Measurements from ENCODE around the gene DNAJB12. TPM values are rescaled to one million over a fixed set of nuclear protein-coding genes. Genes with fewer than 3 reads are reported as not detected.
"Not testable (repeated sequence)": the region's sequence is repeated elsewhere in the genome, so short reads cannot be mapped to it uniquely, and the experiment has no call there.

DNAJB12 gene
- polyA plus RNA-seq = 10 to 100 TPM; 14.4 to 32.7 (median 19.4) TPM

DNA sequence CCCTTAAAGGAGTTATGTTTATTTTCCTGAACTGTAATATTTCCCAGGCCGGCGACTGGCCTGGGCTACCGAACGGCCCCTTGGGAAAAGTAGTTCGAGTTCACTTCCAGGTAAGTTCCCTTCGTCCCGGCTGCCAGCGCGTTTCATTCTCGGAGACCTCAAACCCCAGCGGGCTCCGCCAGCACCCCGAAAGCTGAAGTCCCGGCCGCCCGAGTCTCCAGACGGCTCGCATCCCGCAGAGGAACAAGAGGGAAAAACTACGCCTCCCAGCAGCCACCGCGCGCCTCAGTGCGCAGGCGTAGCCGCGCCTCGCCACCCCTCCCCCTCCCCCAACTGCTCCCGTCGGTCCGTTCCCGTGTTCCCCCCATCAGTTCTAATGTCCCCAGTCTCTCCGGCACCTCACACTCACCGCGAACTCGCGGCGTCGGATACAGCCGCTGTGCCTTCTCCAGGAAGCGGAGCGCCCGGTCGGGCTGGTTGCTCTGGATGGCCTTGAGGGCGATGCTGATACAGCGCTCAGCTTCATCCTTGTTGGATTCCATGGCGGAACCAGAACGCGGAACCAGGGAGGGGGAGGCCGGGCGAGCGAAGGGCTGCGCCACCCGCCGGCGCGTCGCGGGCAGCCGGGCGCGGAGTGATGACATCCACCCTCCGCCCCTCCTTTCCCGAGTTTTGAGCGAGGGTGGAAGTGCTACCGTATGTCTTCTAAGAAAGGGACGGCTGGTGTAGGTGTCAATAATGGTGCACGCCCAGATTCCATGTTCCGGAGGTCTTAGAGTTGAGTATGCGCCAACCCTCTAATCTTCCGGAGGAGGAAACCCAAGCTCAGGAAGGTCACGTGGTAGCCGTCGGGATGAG is at the start of gene DNAJB12:
Gene DNAJB12 (minus strand): TSS at position 564 of the 858 bp plus-strand sequence. CDS start 22 bp downstream, at position 542.
- peak within 1 kb of the TSS; percentile 85 for H3K27ac ChIP-seq (ENCODE audit: low read depth, low read length)
- WGBS, 3 donors = 0 to 1% (median 0%) methylated on average over 73 to 74 of the region's 74 CpGs

DNA sequence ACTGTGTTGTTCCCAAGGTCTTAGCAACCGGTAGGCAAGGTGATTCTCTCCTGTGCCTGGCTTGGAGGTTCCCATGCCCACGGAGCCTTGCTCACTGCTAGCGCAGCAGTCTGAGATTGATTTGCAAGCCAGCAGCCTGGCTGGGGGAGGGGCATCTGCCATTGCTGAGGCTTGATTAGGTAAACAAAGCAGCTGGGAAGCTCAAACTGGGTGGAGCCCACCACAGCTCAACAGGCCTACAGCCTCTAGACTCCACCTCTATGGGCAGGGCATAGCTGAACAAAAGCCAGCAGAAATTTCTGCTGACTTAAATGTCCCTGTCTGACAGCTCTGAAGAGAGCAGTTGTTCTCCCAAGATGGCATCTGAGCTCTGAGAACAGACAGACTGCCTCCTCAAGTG is 40.9 kb upstream of the DNAJB12 start:
- not testable (repeated sequence) for H3K27ac ChIP-seq (ENCODE audit: low read depth, low read length)
- 80 to 98% (median 97%) methylated on average over 3 of the region's 3 CpGs for WGBS, 3 donors

DNA sequence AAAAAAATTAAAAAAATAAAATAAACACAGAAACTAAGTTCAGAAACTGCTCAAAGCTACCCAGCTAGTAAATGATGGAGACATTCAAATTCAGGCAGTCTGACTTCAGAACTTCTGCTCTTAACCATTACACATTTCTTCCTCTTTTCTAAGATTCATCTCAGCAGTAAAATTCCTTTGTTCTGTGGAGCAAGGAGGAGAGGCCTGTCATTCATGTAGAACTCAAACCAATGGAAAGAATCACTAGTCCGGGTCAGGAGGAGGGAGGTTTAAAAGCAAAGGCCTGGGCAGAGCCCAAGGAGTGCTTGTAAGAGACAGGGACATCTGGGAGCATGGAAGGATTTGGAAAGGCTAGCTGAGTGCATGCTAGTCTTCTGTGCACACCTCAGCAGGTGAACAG is 37.9 kb upstream of the DNAJB12 start:
- WGBS, 3 donors = 87 to 91% (median 88%) methylated on average over 1 of the region's 1 CpG
- no peak overlapping the region for H3K27ac ChIP-seq (ENCODE audit: low read depth, low read length)

DNA sequence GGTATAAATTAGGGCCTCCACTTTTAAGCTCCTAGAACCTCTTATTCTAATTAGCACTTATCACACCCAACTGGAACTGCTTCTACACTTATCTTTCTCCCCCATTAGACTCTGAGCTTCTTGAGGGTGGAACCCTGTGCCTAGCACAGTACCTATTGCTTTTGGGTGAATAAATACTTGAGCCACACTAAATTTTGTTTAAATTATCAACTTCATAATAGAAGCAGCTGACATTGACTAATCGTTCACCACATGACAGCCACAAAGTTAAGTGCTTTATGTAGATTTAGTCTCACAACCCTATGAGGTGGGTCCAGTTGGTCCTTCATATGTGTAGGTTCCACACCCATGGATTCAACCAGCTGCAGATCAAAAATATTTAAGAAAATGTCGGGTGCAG is 36.0 kb upstream of the DNAJB12 start:
- H3K27ac ChIP-seq (ENCODE audit: low read depth, low read length) = no peak overlapping the region
- WGBS, 3 donors = 87 to 98% (median 95%) methylated on average over 2 of the region's 2 CpGs

DNA sequence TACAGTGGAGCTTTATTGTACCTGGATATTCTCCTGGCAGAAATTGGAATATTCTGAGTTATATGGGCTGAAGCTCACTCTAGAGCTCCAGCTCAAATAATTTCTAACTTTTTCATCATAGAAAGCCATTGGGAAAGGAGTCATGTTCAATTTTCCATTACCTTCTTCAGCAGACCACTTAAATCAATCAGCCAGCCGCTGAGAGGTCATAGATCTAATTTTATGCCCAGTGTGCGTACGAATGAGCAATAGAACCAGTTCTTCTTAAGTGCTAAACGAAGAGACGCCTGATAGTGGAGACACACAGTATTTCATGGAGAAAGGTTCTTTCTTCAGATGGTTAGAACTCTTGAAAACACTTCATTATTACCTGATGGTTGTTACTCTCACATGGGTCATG is 35.0 kb upstream of the DNAJB12 start:
- WGBS, 3 donors = 86 to 97% (median 95%) methylated on average over 5 of the region's 5 CpGs
- H3K27ac ChIP-seq (ENCODE audit: low read depth, low read length) = no peak overlapping the region

DNA sequence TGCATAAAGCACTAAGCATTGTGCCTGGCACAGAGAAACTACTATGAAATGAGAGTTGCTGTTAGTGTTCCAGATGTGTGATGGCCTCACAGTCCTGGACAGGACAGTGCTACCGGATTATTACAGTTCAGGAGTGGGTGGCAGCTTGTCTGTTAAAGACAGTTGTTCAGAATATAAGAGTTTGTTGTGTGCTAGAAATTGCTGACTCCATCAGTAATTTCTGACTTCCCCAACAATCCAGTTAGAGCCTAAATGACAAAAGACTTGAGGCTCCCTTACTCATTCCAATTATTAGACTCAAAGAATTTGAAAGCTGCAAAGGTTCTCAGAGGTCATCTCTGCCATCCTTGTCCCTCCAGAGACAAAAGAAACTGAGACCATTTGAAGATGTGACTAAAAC is 34.3 kb upstream of the DNAJB12 start:
- 90 to 98% (median 93%) methylated on average over 1 of the region's 1 CpG for WGBS, 3 donors

DNA sequence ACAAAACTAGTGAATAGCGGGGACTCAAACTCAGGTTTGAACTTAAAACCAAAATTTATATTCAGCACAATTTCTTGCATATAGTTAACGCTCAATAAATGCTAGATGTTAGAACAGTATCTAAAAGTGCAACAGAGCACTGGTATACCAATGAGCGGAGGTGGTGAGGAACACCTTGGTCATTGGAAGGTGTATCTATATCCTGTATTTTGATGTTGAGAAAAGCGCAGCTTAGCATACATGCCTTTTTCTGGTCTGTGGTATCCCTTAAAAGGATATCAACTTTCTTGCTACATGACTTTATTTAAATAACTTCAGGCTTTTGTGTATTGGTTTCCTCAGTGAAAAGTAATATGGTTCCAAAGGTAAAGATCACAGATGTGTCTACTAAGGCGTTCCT is 33.3 kb upstream of the DNAJB12 start:
- H3K27ac ChIP-seq (ENCODE audit: low read depth, low read length) = no peak overlapping the region
- 96 to 98% (median 97%) methylated on average over 5 of the region's 5 CpGs for WGBS, 3 donors

More for the DNA sequence above, 34.3 kb upstream of the DNAJB12 start:
- H3K27ac ChIP-seq (ENCODE audit: low read depth, low read length) = no peak overlapping the region

DNA sequence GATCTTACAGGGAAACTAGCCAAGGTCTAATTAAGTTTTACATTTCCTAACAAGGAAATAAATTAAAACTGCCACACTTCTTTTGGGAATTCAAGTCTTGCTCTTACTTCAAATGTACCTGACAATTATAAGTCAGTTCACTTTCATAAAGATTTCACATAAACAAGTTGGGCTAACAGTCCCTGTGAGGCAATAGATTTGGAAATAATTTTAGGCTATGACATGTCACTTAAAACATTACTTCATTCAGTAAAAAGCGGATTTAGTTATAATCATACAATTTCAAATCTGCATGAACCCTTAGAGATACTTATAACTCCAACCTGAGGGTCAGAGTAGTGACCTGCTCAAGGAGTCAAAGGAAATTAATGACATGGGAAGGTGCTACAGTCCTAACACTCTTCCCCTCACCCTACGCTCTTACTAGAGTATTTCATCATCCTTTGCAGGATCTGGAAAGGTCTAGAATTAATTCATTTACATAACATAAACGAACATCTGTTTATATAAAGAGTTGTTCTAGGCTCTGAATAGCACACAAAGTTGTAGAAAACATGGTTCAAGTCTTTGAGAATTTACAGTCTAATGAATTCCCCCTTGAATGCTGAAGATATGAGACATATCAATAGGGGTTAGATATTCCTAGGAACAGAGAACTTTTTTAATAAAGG is 32.3 kb upstream of the DNAJB12 start:
- no peak overlapping the region for H3K27ac ChIP-seq (ENCODE audit: low read depth, low read length)
- WGBS, 3 donors = 52 to 67% (median 56%) methylated on average over 3 of the region's 3 CpGs

DNA sequence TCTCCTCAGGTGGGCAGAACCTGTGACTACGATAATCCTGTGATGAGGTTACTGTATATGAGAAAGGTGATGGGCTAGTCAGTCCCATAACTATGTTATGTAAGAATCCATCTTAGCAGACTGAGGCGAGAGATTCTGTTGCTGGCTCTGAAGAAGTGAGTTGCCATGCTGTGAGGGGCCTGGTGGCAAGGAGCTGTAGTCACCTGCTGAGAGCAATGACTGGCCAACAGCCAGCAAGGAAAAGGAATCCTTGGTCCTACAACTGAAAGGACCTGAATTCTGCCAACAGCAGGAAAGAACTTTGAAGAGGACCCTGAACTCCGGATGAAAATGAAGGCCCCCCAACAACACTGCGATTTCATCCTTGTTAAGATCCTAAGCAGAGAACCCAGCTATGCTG is 31.0 kb upstream of the DNAJB12 start:
- WGBS, 3 donors = 92 to 93% (median 93%) methylated on average over 4 of the region's 4 CpGs
- H3K27ac ChIP-seq (ENCODE audit: low read depth, low read length) = no peak overlapping the region

DNA sequence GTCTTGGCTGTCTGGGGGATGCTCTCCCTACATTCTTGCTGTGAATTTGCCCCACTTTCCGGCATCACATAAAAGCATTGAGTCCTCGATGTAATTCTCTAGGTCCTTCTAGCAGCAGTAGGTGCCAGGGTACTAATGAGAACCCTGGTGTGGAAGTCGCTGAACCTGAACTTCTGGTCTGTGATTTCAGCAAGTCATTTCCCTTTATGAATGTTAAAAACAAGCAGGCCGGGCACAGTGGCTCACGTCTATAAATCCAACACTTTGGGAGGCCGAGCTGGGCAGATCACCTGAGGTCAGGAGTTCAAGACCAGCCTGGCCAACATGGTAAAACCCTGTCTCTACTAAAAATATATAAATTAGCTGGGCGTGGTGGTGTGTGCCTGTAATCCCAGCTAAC is 30.3 kb upstream of the DNAJB12 start:
- 61 to 75% (median 63%) methylated on average over 7 of the region's 7 CpGs for WGBS, 3 donors
- not testable (repeated sequence) for H3K27ac ChIP-seq (ENCODE audit: low read depth, low read length)

DNA sequence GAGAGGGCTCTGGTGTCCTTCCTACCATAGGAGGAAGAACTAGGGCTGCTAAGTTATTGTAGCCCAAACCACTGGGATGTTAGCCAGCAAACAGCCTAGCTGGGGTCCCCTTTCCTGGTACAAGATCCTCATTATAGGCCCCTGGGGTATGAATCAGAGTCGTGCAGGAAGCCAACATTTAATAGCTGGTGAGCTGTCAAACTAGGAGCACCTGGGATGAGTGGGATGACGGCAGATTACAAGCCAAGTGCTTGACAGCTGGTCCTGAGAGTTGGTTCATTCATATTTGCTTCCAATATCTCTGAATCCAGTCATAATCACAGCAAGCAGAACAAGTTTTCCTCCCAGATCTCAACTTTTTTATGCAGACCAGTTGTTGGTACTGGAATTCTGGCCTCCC is 25.1 kb upstream of the DNAJB12 start:
- WGBS, 3 donors = 69 to 79% (median 78%) methylated on average over 2 of the region's 2 CpGs
- no peak overlapping the region for H3K27ac ChIP-seq (ENCODE audit: low read depth, low read length)

DNA sequence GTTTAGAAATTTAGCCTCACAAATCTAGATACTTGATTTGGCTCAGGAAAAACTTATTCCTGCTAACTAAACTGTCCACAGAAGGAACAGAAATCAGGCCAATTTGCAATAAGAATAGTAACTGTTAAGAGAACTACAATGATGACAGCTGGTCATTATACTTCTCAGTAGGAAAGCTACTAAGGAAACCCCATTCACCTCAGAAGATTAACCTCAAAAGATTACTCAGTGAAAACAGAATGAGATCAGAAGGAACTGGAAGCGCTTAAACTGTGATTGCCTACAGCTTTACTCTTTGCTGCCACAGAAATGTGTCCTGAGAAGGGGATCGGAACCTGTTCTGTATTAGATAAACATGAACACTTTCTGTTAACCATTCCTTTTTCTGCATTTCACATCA is 24.3 kb upstream of the DNAJB12 start:
- WGBS, 3 donors = 86 to 99% (median 96%) methylated on average over 2 of the region's 2 CpGs
- no peak overlapping the region for H3K27ac ChIP-seq (ENCODE audit: low read depth, low read length)

DNA sequence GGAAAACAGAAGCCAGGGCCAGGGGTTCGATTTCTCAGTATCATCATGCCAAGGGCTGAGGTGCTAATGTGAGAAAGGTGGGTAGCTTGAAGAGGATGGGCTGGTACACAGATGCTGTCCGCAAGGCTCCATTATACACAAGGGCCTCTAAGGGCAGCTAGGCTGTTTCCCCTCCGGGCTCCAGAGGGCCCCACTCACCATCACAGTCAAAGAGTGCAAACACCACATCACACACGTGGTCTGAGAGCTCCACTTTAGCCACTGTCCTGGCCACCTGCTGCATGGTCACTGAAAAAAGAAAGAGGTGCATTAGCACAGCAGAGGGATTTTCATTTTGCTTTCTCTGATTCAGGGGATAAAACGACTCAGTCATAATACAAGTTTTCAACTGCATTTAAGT is 20.9 kb upstream of the DNAJB12 start:
- 66 to 72% (median 67%) methylated on average over 5 of the region's 5 CpGs for WGBS, 3 donors

DNA sequence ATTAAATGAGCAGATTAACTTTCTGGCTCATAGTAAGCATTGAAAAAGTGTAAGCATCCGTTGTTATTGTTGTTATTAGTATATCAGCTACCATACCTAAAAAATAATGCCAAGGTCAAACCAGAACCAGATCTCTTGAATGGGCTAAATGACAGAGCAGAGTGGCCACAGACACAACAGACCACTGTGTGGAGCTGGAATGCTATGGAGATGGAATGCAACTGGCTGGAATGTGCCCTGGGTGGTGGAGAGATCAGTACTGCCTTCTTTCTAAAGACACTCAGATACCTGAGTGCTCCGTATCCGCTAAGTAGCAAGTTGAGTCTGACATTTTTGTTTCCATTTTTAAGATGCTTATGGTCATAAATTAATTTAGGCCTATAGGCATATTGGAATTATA is 20.5 kb upstream of the DNAJB12 start:
- WGBS, 3 donors = 72 to 95% (median 92%) methylated on average over 3 of the region's 3 CpGs
- H3K27ac ChIP-seq (ENCODE audit: low read depth, low read length) = no peak overlapping the region

More for the DNA sequence above, 20.9 kb upstream of the DNAJB12 start:
- no peak overlapping the region for H3K27ac ChIP-seq (ENCODE audit: low read depth, low read length)

DNA sequence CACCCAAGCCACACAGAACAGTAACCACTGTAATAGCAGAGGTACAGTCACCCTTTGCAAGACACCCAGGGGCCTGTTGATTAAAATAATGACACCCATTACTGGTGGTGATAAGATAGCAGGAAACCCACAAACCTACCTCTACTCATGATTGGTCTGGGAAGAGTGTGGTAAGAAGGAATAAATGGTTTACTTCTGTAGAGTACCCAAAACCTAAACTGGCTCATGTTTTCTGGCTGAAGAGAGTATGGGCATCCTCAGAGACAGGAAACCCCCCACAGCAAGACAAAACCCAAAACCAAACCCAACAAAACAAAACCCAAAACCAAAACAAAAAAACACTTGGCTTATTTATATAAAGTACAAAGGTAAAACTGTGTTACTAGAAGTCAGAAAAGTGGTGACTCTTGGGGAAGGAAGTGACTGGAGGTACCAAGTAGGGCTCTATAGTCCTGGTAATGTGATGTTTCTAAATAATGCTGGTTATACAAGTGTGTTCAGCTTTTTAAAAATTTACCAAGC is 15.5 kb upstream of the DNAJB12 start:
- H3K27ac ChIP-seq (ENCODE audit: low read depth, low read length) = no peak overlapping the region

DNA sequence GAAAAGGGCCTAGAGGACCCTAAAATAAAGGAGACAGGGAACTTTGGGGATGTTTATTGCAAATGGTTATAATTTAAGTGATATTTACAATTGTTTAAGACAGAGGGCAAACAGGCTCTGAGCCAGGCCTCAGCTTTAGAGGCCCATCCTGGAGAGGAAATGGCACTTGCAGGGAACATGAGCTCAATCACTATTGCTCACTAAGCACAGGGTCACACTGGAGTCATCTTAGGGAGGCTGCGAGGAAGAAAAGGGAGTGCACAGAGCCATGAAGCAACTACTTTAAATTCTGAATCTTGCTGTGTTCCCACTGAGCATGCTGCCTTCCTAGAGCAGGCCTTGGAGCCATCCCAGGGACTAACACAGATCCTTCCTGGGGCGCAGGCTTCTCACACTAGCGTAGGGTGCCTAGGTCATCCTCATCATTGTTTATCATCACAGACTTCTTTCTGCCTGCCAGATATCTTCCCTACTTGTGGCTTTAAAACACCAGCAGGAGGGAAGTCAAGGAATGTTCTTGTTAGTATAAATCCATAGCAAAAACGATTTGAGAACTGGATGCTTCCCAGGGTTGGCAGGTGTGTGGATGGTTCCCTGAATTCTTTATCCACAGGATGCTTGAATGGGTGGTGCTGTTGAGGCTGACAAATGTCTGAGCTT is 12.7 kb upstream of the DNAJB12 start:
- WGBS, 3 donors = 78 to 81% (median 80%) methylated on average over 4 of the region's 4 CpGs
- H3K27ac ChIP-seq (ENCODE audit: low read depth, low read length) = no peak overlapping the region

DNA sequence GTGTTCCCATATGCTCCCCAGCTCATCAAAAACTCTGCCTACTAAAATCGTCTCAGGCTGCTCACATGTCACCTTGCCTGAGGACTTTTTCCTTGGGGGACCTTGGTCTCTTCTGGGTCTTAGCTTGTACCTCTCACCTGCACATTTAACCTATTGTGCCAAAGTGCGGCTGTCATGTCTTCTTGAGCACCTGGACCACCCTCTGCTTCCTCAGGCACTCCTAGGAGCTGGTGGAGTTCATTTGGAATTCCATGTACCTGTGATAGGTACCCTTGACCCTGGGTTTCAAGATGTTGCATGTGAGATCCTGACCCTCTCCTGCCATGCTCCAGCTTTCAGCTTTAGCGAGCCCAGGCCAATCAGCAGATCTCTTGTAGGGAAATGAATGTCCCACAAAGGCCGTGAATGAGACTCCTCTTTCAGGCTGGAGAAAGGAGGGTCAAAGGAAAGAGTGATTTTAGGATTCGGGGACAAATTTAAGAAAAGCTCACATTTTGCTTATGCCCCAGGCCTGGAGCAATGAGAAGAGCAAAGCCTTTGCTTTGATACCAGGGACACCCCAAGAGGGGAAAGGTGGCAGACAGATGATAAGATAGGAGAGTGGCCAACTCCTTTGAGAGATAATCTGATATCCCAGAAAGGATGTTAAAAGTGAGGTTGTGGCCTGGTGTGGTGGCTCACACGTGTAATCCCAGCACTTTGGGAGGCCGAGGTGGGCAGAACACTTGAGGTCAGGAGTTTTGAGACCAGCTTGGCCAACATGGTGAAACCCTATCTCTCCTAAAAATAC is 10.6 kb upstream of the DNAJB12 start:
- 86 to 87% (median 86%) methylated on average over 7 of the region's 7 CpGs for WGBS, 3 donors
- H3K27ac ChIP-seq (ENCODE audit: low read depth, low read length) = no peak overlapping the region

DNA sequence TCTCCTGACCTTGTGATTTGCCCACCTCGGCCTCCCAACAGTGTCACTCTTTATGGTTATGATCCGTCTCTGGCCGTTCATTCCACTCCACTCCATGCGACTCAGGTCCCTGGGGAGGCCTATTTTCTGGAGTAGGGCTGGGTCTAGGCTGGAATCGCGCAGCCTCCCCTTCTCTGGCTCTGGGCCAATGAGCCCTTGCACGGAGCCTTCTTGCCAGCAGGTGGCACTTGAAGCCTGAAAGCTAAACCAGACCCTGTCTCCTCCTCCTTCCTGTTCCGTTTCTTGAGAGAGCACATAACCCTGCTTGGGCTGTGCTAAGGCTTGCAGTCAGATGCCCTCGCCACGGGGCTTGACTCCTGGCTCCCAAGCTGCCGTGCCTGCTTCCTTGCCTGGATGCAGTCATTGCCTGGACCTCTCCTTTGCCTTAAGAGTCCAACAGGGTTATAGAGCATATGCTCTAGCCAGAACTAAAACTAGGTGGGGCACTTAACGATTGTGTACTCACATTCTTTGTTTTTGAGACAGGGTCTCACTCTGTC is 9.6 kb upstream of the DNAJB12 start:
- no peak overlapping the region for H3K27ac ChIP-seq (ENCODE audit: low read depth, low read length)
- WGBS, 3 donors = 1 to 4% (median 3%) methylated on average over 12 of the region's 12 CpGs
